T47D (cell line): Measurements from ENCODE around the gene CNNM4.

ENCODE experiments used
- DNase-seq, 2 experiments: peaks; one replicate each; pipeline versions ENCODE4 v3.0.0 to v3.0.0-alpha.2; 2011 to 2012; ENCODE audit warnings: low read depth in 1 of 2, low spot score in 1 of 2
- JUND ChIP-seq: IDR thresholded peaks from 2 replicates; pipeline ENCODE4 v1.6.1; 2012; ENCODE audit warnings: low read depth
- in situ Hi-C: cut with HindIII; loops from 2 replicates; pipeline ENCODE4 v1.10.0; 2016; ENCODE audit warnings: low sequenced_read_pairs, low pct_unique_long_range_greater_than_20kb

CNNM4 gene

DNA sequence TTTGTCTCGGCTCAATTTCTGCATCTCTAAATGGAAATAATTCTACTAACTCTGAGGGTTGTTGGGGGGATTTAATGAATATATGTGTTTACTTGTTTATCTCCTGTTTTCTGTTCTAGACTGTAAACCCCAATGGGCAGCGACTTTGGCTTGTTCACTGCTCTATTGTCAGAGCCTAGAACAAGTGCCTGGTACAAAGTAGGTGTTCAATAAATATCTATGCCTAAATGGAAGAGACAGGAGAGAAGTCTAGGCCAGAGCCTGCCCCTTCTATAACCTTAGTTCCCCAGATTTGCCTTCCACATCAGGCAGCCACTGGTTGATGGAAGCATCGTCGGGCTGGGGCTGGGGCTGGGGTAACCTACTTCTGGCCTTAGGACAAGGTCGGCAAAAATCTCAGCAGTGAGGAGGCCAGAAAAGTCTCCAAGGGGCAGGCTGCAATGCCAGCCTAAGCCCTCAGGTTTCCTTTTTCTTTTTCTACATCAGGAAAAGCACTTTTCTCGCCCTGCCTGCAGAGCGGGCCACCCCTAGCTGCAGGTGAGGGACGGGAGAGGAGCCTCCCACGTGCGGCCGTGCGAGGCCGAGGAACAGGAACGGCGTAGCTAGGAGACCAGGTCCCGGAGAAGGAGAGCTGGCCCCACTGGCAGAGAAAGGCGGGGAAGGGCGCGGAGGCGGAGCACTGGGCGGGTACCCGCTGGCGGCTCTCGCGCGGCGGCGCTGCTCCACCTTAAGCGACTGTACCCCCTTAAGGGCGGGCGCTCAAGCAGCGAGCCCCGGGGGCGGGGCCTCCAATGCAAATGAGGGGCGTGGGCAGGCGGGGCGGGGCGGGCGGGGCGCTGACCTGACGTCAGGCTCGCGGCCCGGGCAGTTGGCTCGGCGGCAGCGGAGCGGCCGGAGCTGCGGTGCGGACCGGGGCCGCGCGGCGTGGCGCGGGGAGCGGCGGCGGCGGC, at the start of gene CNNM4:
CNNM4 (plus strand) TSS at position 867 of the 950 bp plus-strand sequence. CDS start 98 bp downstream, outside the sequence.
- no peak for TF ChIP-seq JUND
- DNase-seq, result peak; percentile 80 to 96
- in situ Hi-C loops, result no loop called here

DNA sequence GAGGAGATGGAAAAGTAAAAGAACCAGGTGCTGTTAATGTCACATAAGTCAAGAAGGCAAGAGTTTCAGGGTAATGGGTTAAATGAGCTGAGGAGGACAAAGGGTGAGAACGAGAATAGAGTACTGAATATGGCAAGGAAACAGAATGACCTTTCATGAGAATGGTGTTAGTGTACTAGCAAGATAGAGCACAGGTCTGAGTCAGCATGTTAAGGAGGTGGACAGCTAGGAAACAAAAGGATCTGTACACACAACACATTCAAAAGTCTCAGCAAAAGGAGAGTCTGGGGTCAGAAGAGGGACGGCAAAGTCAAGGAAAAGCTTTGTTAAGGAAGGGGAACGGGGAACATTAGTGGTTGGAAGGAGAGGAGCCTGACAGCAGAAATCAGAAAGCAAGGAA, 49.7 kb upstream of the CNNM4 start:
- DNase-seq, result no peak
- no peak for TF ChIP-seq JUND
- in situ Hi-C loops, result no loop called here

DNA sequence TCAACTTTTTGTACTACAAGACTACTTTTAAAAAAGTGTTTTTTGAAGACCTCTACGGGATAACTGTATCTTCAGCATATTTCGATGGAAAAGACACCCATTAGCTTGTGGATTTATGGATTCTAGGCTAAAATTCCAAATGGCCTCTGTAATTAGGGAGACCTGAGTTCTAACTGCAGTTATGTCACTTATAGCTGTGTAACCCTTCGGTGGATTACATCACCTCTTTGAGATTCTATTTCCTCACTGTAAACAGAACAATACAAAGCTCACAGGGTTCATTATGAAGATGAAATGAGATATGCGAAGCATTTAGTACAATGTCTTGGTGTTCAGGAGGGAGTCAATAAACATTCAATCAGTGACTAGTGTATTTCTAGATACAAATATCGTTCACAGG, 45.0 kb upstream of the CNNM4 start:
- DNase-seq, result peak in 1 of 2 experiments; percentile 29
- in situ Hi-C loops, result no loop called here
- no peak for TF ChIP-seq JUND

DNA sequence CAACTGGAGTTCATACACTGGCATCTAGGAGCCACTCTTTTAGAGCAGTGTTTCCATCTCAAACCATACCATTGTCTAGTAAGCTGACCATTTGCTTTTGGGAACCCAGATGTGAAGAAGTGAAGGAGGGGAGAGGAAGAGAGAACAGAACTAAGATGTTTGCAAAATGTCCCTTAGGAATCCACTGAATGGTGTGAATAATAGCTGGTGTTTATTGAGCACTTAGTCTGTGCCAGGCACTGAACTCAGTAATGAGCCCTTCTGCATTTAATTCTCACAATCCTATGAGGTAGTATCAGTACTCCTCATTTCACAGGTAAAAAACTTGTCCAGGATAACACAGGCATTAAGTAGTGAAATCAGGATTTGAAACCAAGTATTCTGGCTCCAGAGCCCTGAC, 44.3 kb upstream of the CNNM4 start:
- DNase-seq, result no peak
- no peak for TF ChIP-seq JUND
- in situ Hi-C loops, result no loop called here

DNA sequence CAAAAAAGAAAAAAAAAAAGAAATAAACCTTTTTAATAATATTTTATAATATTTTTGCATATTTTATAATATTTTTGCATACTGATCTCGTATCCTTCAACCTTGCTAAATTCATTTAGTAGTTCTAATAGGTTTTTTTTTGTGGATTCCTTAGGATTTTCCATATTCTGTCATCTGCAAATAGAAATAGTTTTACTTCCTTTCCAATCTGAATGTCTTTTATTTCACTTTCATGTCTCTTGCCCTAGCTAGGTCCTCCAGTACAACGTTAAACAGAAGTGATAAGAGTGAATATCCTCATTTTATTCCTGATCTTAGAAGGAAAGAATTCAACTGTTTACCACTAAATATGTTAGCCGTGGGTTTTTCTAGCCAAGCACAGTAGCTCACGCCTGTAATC, 34.6 kb upstream of the CNNM4 start:
- in situ Hi-C loops, result no loop called here
- TF ChIP-seq JUND, result no peak
- DNase-seq, result no peak

DNA sequence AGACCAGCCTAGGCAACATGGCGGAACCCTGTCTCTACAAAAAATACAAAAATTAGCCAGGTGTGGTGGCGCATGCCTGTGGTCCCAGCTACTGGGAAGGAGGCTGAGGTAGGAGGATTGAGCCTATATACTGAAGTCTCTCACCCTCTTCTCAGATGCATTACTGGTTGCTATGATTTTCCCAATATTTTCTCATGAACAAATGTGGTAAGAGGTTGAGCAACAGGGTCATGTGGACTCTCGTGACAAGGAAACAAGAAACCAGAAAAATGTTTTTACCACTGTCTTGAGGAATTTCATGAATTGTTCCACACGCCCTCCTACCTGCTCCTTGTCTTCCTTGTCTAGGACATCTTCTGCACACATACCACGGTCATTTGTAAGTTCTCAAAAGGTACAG, 33.3 kb upstream of the CNNM4 start:
- TF ChIP-seq JUND, result no peak
- in situ Hi-C loops, result no loop called here

DNA sequence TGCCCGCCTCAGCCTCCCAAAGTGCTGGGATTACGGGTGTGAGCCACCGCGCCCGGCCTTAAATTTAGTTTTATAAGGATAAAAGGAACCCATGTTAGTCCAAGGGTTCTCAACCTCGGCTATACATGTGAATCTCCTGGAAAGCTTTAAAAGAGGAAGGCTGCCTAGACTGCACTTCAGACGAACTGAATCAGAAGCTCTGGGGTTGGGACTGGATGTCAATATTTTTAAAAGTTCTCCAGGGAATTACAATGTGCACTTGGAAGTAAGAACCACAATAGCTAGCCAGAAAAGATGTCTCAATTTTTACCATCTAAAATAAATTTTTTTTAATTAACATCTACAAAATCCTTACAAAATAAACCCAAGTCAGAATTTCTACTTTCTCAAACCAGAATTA, 31.0 kb upstream of the CNNM4 start:
- in situ Hi-C loops, result no loop called here
- DNase-seq, result no peak
- TF ChIP-seq JUND, result no peak

More for the DNA sequence above, 33.3 kb upstream of the CNNM4 start:
- no peak for DNase-seq

DNA sequence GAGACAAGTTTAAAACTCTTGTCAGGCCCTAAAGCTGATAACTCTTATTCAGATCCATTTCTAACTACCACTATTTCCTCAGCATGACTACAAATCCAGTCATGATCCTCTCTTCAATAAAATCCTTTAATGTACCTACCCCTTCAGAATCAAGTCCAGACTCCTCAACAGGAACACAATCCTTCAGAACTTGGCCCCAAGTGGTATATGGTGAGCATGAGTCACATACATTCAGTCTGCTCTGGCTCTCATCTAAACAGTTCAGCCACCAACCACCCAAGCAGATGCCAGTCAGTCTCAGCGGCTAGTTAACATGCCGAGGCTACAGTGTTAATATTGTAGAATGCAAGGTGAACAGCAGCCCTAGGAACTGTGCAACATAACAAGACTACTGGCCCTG, 30.5 kb upstream of the CNNM4 start:
- DNase-seq, result no peak
- in situ Hi-C loops, result no loop called here
- no peak for TF ChIP-seq JUND

DNA sequence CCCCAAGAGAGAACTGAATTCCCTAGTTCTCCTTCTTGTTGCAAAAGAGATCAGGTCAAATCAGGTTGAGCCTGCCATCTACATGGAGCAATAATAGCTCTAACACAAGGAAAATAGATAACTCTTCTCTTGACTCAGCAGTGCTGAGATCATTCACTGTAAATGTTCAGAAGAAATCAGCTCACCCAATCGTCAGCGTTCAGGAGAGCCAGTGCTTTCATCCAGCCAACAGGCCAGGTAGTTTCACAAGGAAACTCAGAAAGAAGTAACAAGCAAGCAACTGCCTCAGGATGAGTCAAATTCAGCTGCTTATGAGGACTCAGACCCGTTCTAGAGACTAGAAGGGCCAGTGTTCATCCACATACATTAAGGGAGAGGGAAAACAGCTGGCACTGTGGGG, 26.8 kb upstream of the CNNM4 start:
- in situ Hi-C loops, result no loop called here
- DNase-seq, result no peak
- TF ChIP-seq JUND, result no peak

DNA sequence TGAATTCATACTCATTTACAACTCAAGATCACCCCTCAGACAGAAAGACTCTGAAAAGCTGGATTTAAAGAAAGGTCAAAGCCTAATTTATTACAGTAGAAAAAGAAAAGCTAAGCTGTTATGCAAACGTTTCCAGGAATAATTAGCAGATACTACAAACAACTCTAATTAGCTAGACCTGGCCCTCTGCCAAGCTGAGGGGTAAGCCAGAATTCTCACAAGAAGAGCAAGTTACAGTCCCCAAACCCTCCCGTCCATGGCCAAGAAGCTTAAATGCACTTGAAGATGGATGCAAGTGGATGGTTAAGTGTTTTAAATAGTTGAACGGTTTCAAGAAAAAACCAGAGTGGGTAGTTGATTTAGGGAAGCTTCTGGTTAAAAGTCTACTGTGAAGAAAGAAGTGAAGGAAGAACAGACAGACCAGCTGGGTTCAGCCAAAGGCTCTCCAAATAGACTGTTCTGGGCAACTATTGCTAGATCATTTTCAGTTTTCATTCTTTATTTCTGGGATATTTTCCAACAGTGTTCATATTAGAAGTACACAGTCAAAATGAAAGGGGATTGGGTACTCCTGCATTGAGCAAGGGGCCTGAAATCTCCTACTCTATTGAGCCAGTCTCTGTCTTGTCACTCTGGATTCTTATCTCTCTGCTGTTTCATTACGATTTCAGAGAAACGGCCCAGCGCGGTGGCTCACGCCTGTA, 25.7 kb upstream of the CNNM4 start:
- TF ChIP-seq JUND, result no peak
- in situ Hi-C loops, result no loop called here
- no peak for DNase-seq

DNA sequence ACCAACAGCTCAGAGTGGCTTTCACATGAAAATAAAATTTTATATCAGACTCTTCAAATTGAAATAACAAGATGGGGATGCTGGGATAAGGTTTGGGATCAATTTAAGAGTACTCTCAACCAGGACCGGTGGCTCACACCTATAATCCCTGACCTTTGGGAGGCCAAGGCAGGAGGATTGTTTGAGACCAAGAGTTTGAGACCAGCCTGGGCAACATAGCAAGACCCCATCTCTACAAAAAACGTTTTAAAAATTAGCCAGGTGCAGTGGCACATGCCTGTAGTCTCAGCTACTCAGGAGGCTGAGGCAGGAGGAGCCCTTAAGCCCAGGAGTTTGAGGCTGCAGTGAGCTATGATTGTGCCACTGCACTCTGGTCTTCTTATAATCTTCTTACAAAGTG, 23.5 kb upstream of the CNNM4 start:
- no peak for TF ChIP-seq JUND
- in situ Hi-C loops, result no loop called here
- no peak for DNase-seq

DNA sequence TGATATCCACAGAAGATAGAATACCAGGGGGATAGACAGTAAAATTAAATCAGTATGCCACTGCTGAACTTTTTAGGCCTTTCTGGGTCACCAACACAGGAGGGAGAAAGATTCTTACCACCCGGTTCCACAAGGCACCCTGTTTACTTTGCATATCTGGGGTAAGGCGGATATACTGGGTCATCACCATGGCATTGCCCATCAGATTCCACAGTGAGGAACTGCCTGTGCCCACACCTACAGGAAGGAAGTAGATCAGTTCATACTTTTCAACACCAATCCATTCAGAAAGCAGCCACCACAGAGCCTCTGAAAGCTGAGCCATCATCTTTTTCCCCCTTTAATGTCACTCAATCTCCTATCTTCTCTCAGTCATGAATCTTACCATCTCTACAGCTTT, 22.9 kb upstream of the CNNM4 start:
- no peak for TF ChIP-seq JUND
- in situ Hi-C loops, result no loop called here
- no peak for DNase-seq

DNA sequence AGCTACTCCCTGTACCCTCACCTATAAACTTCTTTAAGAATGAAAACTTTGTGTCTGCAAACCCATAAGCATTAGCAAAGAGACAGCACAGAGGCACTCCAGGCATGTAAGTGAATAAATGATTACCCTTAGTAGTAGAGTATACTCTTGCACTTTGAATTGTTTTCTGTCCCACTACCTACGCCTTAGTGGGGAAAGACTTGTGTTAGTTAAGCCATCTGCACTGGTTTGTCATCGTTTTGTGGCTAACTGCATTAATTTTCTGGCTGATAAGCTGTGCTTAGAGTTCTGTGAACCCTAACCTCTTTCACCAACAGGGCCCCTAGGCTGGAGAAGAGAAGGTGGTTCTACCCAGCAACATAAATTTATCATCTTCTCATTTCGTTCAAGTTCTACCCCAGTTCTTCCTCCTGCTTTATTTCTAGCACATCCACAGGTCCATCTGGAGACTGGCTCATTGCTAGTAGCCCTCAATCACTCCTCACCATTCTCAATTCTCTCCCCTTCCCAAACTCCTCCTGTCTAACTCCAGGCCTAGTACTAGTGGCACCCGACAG, 21.5 kb upstream of the CNNM4 start:
- no peak for TF ChIP-seq JUND
- DNase-seq, result no peak

More for the DNA sequence above, 21.5 kb upstream of the CNNM4 start:
- in situ Hi-C loops, result no loop called here
